Measurements from ENCODE around the gene SYNGR3.

SYNGR3 gene

DNA sequence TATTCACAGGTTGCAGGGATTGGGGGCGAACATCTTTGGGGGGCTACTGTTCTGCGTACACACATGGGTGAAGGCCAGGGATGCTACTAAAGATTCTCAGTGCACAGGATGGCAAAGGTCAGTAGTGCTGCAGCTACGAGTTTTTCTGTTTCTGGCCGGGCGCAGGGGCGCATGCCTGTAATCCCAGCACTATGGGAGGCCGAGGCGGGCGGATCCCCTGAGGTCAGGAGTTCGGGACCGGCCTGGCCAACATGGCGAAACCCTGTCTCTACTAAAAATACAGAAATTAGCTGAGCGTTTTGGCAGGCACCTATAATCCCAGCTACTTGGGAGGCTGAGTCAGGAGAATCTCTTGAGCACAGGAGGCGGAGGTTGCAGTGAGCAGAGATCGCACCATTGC, 23.8 kb downstream of the SYNGR3 start:
- Histone ChIP-seq H3K4me3 (ENCODE audit: insufficient read length, low read depth) (no peak overlapping the region), H3K9me3 (ENCODE audit: insufficient read depth, low read length) (no peaks in the 10 kb centered on the region), H3K4me1 (ENCODE audit: insufficient read depth, insufficient read length) (peaks cover 6% of the 10 kb centered on the region), H3K36me3 (ENCODE audit: insufficient read depth, insufficient read length, low read length) (peaks cover 4% of the 10 kb centered on the region), H3K27me3 (ENCODE audit: insufficient read depth, insufficient read length) (no peaks in the 10 kb centered on the region), H3K9ac (ENCODE audit: insufficient read length, low read depth) (no peak overlapping the region)
- TF ChIP-seq ZNF274 (IDR thresholded peaks at IDR 0.05; ENCODE audit: low read depth, low read length), result no peak
- no peak for TF ChIP-seq SUZ12 (IDR thresholded peaks at IDR 0.05; ENCODE audit: extremely low read depth, insufficient read depth, insufficient read length)
- no peak for TF ChIP-seq YY1 (IDR thresholded peaks at IDR 0.05; ENCODE audit: insufficient read depth, insufficient read length)
- DNase-seq (ENCODE audit: low read depth, low spot score), result no peak

DNA sequence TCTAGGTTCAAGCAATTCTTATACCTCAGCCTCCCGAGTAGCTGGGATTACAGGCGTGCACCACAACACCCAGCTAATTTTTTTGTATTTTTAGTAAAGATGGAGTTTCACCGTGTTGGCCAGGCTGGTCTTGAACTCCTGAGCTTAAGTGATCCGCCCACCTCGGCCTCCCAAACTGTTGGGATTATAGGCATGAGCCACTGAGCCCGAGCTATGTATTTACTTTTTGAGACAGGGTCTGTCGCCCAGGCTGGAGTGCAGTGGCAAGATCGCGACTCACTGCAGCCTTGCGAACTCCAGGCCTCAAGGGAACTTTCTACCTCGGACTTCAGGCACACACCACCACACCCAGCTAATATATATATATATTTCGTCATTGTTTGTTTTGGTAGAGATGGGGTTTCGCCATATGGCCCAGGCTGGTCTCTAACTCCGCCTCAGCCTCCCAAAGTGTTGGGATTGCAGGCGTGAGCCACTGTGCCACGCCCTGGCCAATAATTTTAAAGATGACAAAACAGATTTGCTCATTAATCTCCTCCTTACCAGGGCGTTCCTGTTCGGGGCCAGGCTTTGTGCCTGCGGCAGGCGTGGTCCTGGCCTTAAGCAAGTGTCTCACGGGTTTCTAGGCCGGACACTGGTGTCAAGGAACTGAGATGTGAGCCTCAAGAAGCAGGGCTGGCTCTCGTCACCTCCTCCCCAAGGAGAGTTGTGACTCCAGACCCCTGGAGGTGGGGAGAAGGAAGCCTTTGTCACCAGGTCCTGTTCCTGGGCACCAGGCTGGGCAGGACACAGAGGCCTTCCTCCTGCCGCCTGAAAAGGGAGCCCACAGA, 25.6 kb downstream of the SYNGR3 start:
- no peak overlapping the region for H3K4me3 ChIP-seq (ENCODE audit: insufficient read length, low read depth)
- H3K36me3 ChIP-seq (ENCODE audit: insufficient read depth, insufficient read length, low read length), result peaks cover 4% of the 10 kb centered on the region
- peaks cover 17% of the 10 kb centered on the region for H3K27me3 ChIP-seq (ENCODE audit: insufficient read depth, insufficient read length)
- DNase-seq (ENCODE audit: low read depth, low spot score), result no peak
- TF ChIP-seq SUZ12 (IDR thresholded peaks at IDR 0.05; ENCODE audit: extremely low read depth, insufficient read depth, insufficient read length), result no peak
- TF ChIP-seq YY1 (IDR thresholded peaks at IDR 0.05; ENCODE audit: insufficient read depth, insufficient read length), result no peak
- no peak for TF ChIP-seq ZNF274 (IDR thresholded peaks at IDR 0.05; ENCODE audit: low read depth, low read length)
- peak overlapping the region; percentile 1 for H3K9ac ChIP-seq (ENCODE audit: insufficient read length, low read depth)
- no peaks in the 10 kb centered on the region for H3K9me3 ChIP-seq (ENCODE audit: insufficient read depth, low read length)
- H3K4me1 ChIP-seq (ENCODE audit: insufficient read depth, insufficient read length), result peaks cover 13% of the 10 kb centered on the region

DNA sequence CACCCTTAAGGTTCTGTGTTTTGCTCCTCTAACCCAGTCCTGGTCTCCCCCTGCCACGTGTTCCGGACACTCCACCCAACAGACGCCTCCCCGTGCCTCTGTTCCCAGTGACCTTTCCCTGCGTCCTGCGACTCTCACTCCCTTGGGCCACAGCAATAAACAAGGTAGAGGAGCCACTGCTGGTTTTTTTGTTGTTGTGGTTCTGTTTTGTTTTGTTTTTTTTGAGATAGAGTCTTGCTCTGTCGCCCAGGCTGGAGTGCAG, 26.1 kb downstream of the SYNGR3 start:
- H3K27me3 ChIP-seq (ENCODE audit: insufficient read depth, insufficient read length), result peaks cover 22% of the 10 kb centered on the region
- H3K9ac ChIP-seq (ENCODE audit: insufficient read length, low read depth), result peak overlapping the region; percentile 1
- H3K36me3 ChIP-seq (ENCODE audit: insufficient read depth, insufficient read length, low read length), result peaks cover under 1% of the 10 kb centered on the region
- H3K4me3 ChIP-seq (ENCODE audit: insufficient read length, low read depth), result no peak overlapping the region
- H3K4me1 ChIP-seq (ENCODE audit: insufficient read depth, insufficient read length), result peaks cover 13% of the 10 kb centered on the region
- DNase-seq (ENCODE audit: low read depth, low spot score), result no peak
- TF ChIP-seq SUZ12 (IDR thresholded peaks at IDR 0.05; ENCODE audit: extremely low read depth, insufficient read depth, insufficient read length), result no peak
- TF ChIP-seq YY1 (IDR thresholded peaks at IDR 0.05; ENCODE audit: insufficient read depth, insufficient read length), result no peak
- no peak for TF ChIP-seq ZNF274 (IDR thresholded peaks at IDR 0.05; ENCODE audit: low read depth, low read length)
- no peaks in the 10 kb centered on the region for H3K9me3 ChIP-seq (ENCODE audit: insufficient read depth, low read length)

GRCh38 chr16:2016407-2016922, 26.7 kb downstream of the SYNGR3 start:
- no peak for DNase-seq (ENCODE audit: low read depth, low spot score)
- TF ChIP-seq SUZ12 (IDR thresholded peaks at IDR 0.05; ENCODE audit: extremely low read depth, insufficient read depth, insufficient read length), result no peak
- TF ChIP-seq ZNF274 (IDR thresholded peaks at IDR 0.05; ENCODE audit: low read depth, low read length), result no peak
- TF ChIP-seq YY1 (IDR thresholded peaks at IDR 0.05; ENCODE audit: insufficient read depth, insufficient read length), result no peak
- H3K9ac ChIP-seq (ENCODE audit: insufficient read length, low read depth), result no peak overlapping the region

GRCh38 chr16:2019518-2019920, 29.7 kb downstream of the SYNGR3 start, which contains the start of gene NPW:
Gene NPW (plus strand): TSS chr16:2019785.
- TF ChIP-seq YY1 (IDR thresholded peaks at IDR 0.05; ENCODE audit: insufficient read depth, insufficient read length) (no peak), ZNF274 (IDR thresholded peaks at IDR 0.05; ENCODE audit: low read depth, low read length) (no peak), SUZ12 (IDR thresholded peaks at IDR 0.05; ENCODE audit: extremely low read depth, insufficient read depth, insufficient read length) (no peak)
- peak within 1 kb of the TSS; percentile 79 for H3K9ac ChIP-seq (ENCODE audit: insufficient read length, low read depth)
- no peaks in the 10 kb centered on the region for H3K9me3 ChIP-seq (ENCODE audit: insufficient read depth, low read length)
- no peak for DNase-seq (ENCODE audit: low read depth, low spot score)
- peaks cover 25% of the 10 kb centered on the region for H3K27me3 ChIP-seq (ENCODE audit: insufficient read depth, insufficient read length)
- H3K4me3 ChIP-seq (ENCODE audit: insufficient read length, low read depth), result peak within 1 kb of the TSS; percentile 56
- peaks cover 14% of the 10 kb centered on the region for H3K4me1 ChIP-seq (ENCODE audit: insufficient read depth, insufficient read length)
- H3K36me3 ChIP-seq (ENCODE audit: insufficient read depth, insufficient read length, low read length), result no peaks in the 10 kb centered on the region

More at GRCh38 chr16:2016407-2016922, 26.7 kb downstream of the SYNGR3 start:
- Histone ChIP-seq H3K36me3 (ENCODE audit: insufficient read depth, insufficient read length, low read length) (no peaks in the 10 kb centered on the region), H3K4me3 (ENCODE audit: insufficient read length, low read depth) (no peak overlapping the region), H3K27me3 (ENCODE audit: insufficient read depth, insufficient read length) (peaks cover 25% of the 10 kb centered on the region), H3K4me1 (ENCODE audit: insufficient read depth, insufficient read length) (peaks cover 13% of the 10 kb centered on the region), H3K9me3 (ENCODE audit: insufficient read depth, low read length) (no peaks in the 10 kb centered on the region)

DNA sequence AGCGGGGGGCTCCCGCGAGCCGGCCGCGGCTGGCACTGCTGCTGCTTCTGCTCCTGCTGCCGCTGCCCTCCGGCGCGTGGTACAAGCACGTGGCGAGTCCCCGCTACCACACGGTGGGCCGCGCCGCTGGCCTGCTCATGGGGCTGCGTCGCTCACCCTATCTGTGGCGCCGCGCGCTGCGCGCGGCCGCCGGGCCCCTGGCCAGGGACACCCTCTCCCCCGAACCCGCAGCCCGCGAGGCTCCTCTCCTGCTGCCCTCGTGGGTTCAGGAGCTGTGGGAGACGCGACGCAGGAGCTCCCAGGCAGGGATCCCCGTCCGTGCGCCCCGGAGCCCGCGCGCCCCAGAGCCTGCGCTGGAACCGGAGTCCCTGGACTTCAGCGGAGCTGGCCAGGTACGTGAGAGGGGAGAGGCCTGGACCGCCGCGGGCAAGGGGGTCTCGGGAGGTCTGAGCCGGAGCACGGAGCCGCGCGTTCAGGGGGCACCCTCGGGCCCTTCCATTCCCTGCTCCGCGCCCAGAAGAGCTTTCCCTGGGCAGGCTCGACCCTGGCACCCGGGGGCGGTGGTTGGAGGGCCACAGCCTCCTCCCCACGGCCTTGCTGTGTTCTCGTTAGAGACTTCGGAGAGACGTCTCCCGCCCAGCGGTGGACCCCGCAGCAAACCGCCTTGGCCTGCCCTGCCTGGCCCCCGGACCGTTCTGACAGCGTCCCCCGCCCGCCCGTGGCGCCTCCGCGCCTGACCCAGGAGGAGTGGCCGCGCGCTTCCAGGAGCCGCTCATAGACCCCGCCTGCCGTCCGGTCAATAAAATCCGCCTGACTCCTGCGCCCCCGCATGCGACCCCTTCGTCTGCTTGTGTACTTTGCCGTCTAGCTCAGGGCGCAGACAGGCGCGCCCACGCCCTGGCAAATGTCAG, 30.4 kb downstream of the SYNGR3 start:
- DNase-seq (ENCODE audit: low read depth, low spot score), result no peak
- peak overlapping the region; percentile 79 for H3K9ac ChIP-seq (ENCODE audit: insufficient read length, low read depth)
- peak overlapping the region; percentile 56 for H3K4me3 ChIP-seq (ENCODE audit: insufficient read length, low read depth)
- no peak for TF ChIP-seq SUZ12 (IDR thresholded peaks at IDR 0.05; ENCODE audit: extremely low read depth, insufficient read depth, insufficient read length)
- TF ChIP-seq YY1 (IDR thresholded peaks at IDR 0.05; ENCODE audit: insufficient read depth, insufficient read length), result no peak
- TF ChIP-seq ZNF274 (IDR thresholded peaks at IDR 0.05; ENCODE audit: low read depth, low read length), result no peak
- peaks cover 29% of the 10 kb centered on the region for H3K27me3 ChIP-seq (ENCODE audit: insufficient read depth, insufficient read length)
- H3K9me3 ChIP-seq (ENCODE audit: insufficient read depth, low read length), result no peaks in the 10 kb centered on the region
- no peaks in the 10 kb centered on the region for H3K36me3 ChIP-seq (ENCODE audit: insufficient read depth, insufficient read length, low read length)
- H3K4me1 ChIP-seq (ENCODE audit: insufficient read depth, insufficient read length), result peaks cover 18% of the 10 kb centered on the region

GRCh38 chr16:2022723-2023091, 32.9 kb downstream of the SYNGR3 start:
- Histone ChIP-seq H3K9me3 (ENCODE audit: insufficient read depth, low read length) (no peaks in the 10 kb centered on the region), H3K36me3 (ENCODE audit: insufficient read depth, insufficient read length, low read length) (no peaks in the 10 kb centered on the region), H3K9ac (ENCODE audit: insufficient read length, low read depth) (peak overlapping the region; percentile 79), H3K27me3 (ENCODE audit: insufficient read depth, insufficient read length) (peaks cover 47% of the 10 kb centered on the region), H3K4me1 (ENCODE audit: insufficient read depth, insufficient read length) (peaks cover 27% of the 10 kb centered on the region), H3K4me3 (ENCODE audit: insufficient read length, low read depth) (peak overlapping the region; percentile 30)
- no peak for TF ChIP-seq YY1 (IDR thresholded peaks at IDR 0.05; ENCODE audit: insufficient read depth, insufficient read length)
- no peak for TF ChIP-seq ZNF274 (IDR thresholded peaks at IDR 0.05; ENCODE audit: low read depth, low read length)
- TF ChIP-seq SUZ12 (IDR thresholded peaks at IDR 0.05; ENCODE audit: extremely low read depth, insufficient read depth, insufficient read length), result no peak
- peak; percentile 36 for DNase-seq (ENCODE audit: low read depth, low spot score)

Data from NT2/D1 (cell line).